ENCODE results near the gene SLC2A13. TPM values are rescaled to one million over a fixed set of nuclear protein-coding genes. Genes with fewer than 3 reads are reported as not detected.

The SLC2A13 gene
- total RNA-seq, 2 donors from 2014 or later: 10.3 to 12.9 TPM

DNA sequence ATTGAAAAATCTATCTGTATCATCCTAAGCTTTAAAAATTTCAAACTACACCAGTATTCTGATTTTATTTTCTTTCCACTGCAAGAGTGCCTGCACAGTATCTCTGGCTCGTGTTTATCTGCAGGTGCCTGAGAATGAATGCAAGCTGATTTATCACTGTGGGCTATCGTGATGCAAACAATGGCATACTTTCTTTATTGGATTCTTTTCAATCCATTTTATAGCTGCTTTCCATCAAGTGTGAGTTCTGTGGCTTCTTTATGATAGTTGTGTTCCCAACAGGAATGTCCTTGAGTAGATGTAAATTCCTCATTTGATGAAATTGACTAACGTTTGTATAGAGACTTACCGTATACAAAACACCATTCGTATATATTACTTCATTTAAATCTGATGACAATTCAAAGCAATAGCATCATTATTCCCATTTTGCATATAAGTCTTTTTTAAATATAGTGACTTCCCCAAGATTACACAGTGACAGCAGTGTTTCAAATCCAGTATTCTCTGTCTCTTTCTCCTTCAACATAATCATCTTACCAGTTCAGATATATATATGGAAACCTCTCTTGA, 326.0 kb downstream of the SLC2A13 start:
- 90 to 95% methylated on average over 4 to 5 of the region's 5 CpGs for WGBS, 2 experiments (ENCODE audit: insufficient coverage in 1 of 2, insufficient read length in 1 of 2)
- no peak overlapping the region for H3K4me3 ChIP-seq (ENCODE audit: low read length)
- H3K36me3 Mint-ChIP-seq (ENCODE audit: low read depth): peaks cover 6% of the 10 kb centered on the region
- H3K36me3 ChIP-seq (ENCODE audit: control insufficient read depth, insufficient read depth, low read length): no peaks in the 10 kb centered on the region
- no peak overlapping the region for H3K27ac ChIP-seq (ENCODE audit: low read depth, low read length)
- no peaks in the 10 kb centered on the region for H3K9me3 ChIP-seq (ENCODE audit: control insufficient read depth, low read length)
- H3K27me3 ChIP-seq (ENCODE audit: control insufficient read depth, insufficient read depth, low read length, poor library complexity, severe bottlenecking): no peaks in the 10 kb centered on the region
- no peaks in the 10 kb centered on the region for H3K27me3 Mint-ChIP-seq (ENCODE audit: insufficient read depth)
- TF ChIP-seq, protein P1, sequence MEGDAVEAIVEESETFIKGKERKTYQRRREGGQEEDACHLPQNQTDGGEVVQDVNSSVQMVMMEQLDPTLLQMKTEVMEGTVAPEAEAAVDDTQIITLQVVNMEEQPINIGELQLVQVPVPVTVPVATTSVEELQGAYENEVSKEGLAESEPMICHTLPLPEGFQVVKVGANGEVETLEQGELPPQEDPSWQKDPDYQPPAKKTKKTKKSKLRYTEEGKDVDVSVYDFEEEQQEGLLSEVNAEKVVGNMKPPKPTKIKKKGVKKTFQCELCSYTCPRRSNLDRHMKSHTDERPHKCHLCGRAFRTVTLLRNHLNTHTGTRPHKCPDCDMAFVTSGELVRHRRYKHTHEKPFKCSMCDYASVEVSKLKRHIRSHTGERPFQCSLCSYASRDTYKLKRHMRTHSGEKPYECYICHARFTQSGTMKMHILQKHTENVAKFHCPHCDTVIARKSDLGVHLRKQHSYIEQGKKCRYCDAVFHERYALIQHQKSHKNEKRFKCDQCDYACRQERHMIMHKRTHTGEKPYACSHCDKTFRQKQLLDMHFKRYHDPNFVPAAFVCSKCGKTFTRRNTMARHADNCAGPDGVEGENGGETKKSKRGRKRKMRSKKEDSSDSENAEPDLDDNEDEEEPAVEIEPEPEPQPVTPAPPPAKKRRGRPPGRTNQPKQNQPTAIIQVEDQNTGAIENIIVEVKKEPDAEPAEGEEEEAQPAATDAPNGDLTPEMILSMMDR (conservative IDR thresholded peaks at IDR 0.05): no peak
- H3K9me3 Mint-ChIP-seq: peaks cover 6% of the 10 kb centered on the region
- H3K4me3 Mint-ChIP-seq: no peak overlapping the region
- H3K4me1 Mint-ChIP-seq: no peaks in the 10 kb centered on the region
- no peak for DNase-seq
- no peak overlapping the region for H3K9ac ChIP-seq (ENCODE audit: extremely low read depth, low read length, poor library complexity, severe bottlenecking)
- no peak overlapping the region for H3K27ac Mint-ChIP-seq
- no peaks in the 10 kb centered on the region for H3K4me1 ChIP-seq (ENCODE audit: control insufficient read depth, insufficient read depth, low read length)

DNA sequence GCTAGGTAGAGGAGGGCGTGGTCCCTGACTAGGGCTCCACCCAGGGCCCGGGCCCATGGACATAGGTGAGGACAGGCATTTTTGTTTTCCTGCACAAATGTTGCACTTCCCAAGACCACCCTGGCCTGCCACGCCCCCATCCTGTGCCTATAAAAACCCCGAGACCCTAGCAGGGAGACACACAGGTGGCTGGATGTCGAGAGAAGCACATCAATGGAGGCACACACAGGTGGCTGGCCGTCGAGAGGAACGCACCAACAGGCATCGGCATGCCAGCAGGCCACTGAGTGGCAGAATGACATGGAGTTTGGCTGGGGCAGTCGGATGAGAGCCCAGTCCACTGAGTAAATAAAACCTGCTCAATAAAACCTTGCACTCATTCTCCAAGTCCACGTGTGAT, 328.4 kb downstream of the SLC2A13 start:
- Mint-ChIP-seq H3K27ac (no peak overlapping the region), H3K9me3 (peaks cover 1% of the 10 kb centered on the region), H3K27me3 (ENCODE audit: insufficient read depth) (no peaks in the 10 kb centered on the region), H3K36me3 (ENCODE audit: low read depth) (peaks cover under 1% of the 10 kb centered on the region), H3K4me1 (no peaks in the 10 kb centered on the region), H3K4me3 (no peak overlapping the region)
- WGBS, 2 experiments (ENCODE audit: insufficient coverage in 1 of 2, insufficient read length in 1 of 2): 89 to 92% methylated on average over 4 to 11 of the region's 11 CpGs
- DNase-seq: no peak
- no peaks in the 10 kb centered on the region for H3K9me3 ChIP-seq (ENCODE audit: control insufficient read depth, low read length)
- no peaks in the 10 kb centered on the region for H3K4me1 ChIP-seq (ENCODE audit: control insufficient read depth, insufficient read depth, low read length)
- H3K36me3 ChIP-seq (ENCODE audit: control insufficient read depth, insufficient read depth, low read length): no peaks in the 10 kb centered on the region
- H3K4me3 ChIP-seq (ENCODE audit: low read length): no peak overlapping the region
- H3K9ac ChIP-seq (ENCODE audit: extremely low read depth, low read length, poor library complexity, severe bottlenecking): no peak overlapping the region
- TF ChIP-seq, protein P1 (conservative IDR thresholded peaks at IDR 0.05): no peak
- H3K27me3 ChIP-seq (ENCODE audit: control insufficient read depth, insufficient read depth, low read length, poor library complexity, severe bottlenecking): no peaks in the 10 kb centered on the region
- H3K27ac ChIP-seq (ENCODE audit: low read depth, low read length): no peak overlapping the region

DNA sequence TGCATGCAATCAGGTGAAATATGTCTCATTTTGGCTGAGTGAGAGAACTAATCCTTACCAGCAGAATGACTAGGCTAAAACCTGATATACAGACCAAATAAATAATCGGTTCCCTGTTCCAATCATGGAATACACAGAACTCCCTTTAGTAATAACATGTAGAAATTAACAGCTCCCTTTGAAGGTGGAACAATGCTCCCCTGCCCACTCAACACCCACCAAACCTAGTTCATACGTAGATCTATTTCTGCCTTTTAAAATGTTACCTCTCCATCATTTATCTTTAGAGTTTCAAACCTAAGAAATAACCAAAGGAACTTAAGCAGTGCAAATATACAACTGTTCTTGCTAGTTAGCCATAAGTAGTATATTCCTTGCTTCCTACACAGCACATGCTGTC, 332.6 kb downstream of the SLC2A13 start:
- Histone ChIP-seq H3K27ac (ENCODE audit: low read depth, low read length) (no peak overlapping the region), H3K9me3 (ENCODE audit: control insufficient read depth, low read length) (no peaks in the 10 kb centered on the region), H3K36me3 (ENCODE audit: control insufficient read depth, insufficient read depth, low read length) (no peaks in the 10 kb centered on the region), H3K4me3 (ENCODE audit: low read length) (no peak overlapping the region), H3K27me3 (ENCODE audit: control insufficient read depth, insufficient read depth, low read length, poor library complexity, severe bottlenecking) (no peaks in the 10 kb centered on the region), H3K9ac (ENCODE audit: extremely low read depth, low read length, poor library complexity, severe bottlenecking) (no peak overlapping the region), H3K4me1 (ENCODE audit: control insufficient read depth, insufficient read depth, low read length) (no peaks in the 10 kb centered on the region)
- Mint-ChIP-seq H3K27ac (no peak overlapping the region), H3K4me1 (no peaks in the 10 kb centered on the region), H3K4me3 (no peak overlapping the region), H3K36me3 (ENCODE audit: low read depth) (no peaks in the 10 kb centered on the region), H3K27me3 (ENCODE audit: insufficient read depth) (no peaks in the 10 kb centered on the region), H3K9me3 (no peaks in the 10 kb centered on the region)
- DNase-seq: no peak
- 87 to 100% methylated on average over 1 to 2 of the region's 2 CpGs for WGBS, 2 experiments (ENCODE audit: insufficient coverage in 1 of 2, insufficient read length in 1 of 2)
- TF ChIP-seq, protein P1 (conservative IDR thresholded peaks at IDR 0.05): no peak
